ENCODE measurements around the gene RACK1. TPM values are rescaled to one million over a fixed set of nuclear protein-coding genes. Genes with fewer than 3 reads are reported as not detected.

RACK1 gene
- polyA plus RNA-seq, 1 experiment, result 8,520 TPM

- Histone ChIP-seq H3K27me3 (ENCODE audit: control insufficient read depth, insufficient read depth, low read length) (peaks cover under 1% of the 10 kb centered on the region; the same call in 1 of the 2 replicates), H3K4me3 (ENCODE audit: low read depth, low read length) (no peak overlapping the region), H3K36me3 (ENCODE audit: control insufficient read depth, insufficient read depth, low read length) (no peaks in the 10 kb centered on the region)
- POLR2A ChIA-PET, result no interaction called here
- TF ChIP-seq CTCF (IDR thresholded peaks at IDR 0.05; ENCODE audit: insufficient read depth, low read depth, low read length), result no peak
- no peak for DNase-seq (ENCODE audit: low read depth)
- CTCF ChIA-PET, result interaction anchor here (1.3 to 2.6 kb wide), 4 partner anchors 9 to 40 kb away, joined by 4 to 12 read pairs (median 4); no protein-coding TSS in a partner anchor
Observed at GRCh38 chr5:181207960-181208253, 35.8 kb downstream of the RACK1 start.

DNA sequence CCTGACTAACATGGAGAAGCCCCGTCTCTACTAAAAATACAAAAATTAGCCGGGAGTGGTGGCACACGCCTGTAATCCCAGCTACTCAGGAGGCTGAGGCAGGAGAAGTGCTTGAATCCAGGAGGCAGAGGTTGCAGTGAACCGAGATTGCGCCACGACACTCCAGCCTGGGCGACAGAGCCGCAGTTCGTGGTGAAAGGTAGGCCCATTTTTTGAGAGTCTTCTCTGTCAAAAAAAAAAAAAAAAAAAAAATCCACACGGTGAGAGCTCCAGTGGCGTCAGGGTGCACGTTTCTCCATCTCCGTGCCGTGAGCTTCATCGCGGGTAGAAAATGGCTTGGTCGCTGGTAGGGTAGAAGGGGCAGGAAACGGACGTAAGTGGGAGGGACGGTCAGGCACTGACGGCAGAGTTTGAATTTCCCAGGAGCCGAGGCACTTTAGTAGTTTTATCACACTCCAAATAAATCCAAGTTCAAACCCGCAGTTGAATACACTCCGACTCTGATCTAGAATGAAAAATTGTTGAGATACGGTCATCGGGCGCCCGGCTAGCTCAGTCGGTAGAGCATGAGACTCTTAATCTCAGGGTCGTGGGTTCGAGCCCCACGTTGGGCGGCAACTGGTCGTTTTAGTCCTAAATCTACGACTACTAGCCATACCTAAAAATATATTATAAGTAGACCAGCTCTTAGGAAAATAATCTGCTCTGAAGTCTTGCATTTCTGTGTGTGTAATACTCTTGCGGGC lies 36.3 kb downstream of the RACK1 start:
- Histone ChIP-seq H3K27me3 (ENCODE audit: control insufficient read depth, insufficient read depth, low read length) (no peaks in the 10 kb centered on the region), H3K4me3 (ENCODE audit: low read depth, low read length) (peak overlapping the region; percentile 55), H3K36me3 (ENCODE audit: control insufficient read depth, insufficient read depth, low read length) (no peaks in the 10 kb centered on the region)
- peak; percentile 74 for DNase-seq (ENCODE audit: low read depth)
- POLR2A ChIA-PET, result no interaction called here
- no peak for TF ChIP-seq CTCF (IDR thresholded peaks at IDR 0.05; ENCODE audit: insufficient read depth, low read depth, low read length)
- CTCF ChIA-PET, result interaction anchor here (0.6 to 2.6 kb wide), 9 partner anchors 10 to 52 kb away, joined by 3 to 12 read pairs (median 5); partner anchors contain the start of gene TRIM41

DNA sequence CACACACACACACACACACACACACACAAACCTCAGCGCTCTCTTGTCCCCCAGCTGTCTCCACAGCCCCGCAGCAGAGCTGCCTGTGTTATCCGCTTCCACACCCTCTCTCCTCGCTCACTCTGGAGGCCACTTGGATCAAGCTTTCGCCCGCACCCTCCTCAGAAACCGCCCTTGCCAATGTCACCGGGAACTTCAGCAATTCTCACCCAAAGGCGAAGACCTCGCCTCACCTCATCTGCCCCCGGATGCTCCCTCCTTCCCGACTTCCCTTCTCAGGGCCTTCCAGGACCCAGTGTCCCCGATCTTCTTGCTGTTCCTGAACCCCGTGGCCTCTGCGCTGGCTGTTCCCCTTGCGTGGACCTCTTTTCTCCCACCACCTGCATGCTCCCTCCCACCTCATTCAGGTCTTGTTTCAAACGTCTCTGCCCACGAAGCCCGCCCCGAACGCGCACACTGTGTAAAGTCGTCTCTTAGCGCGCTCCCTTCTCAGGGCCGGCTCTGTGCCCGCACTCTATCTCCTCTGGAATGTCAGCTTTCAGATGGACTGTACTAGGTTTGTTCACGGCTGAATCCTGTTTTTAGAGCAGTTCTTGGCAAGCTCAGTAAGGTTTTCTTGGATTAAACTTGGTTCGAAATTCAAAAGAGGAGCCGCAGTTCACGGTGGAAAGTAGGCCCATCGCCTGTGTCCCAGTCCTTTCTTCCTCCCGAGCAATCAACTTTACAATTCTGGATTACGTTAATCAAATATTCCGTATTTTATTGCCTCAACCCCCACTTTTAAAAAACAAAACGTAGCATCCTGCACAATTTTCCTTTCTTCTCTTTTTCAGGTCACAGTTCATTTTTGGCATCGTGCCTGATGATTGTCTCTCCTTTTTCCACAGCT lies 37.7 kb downstream of the RACK1 start:
- no peak overlapping the region; the same call in 1 of the 2 replicates for H3K4me3 ChIP-seq (ENCODE audit: low read depth, low read length)
- H3K27me3 ChIP-seq (ENCODE audit: control insufficient read depth, insufficient read depth, low read length), result no peaks in the 10 kb centered on the region
- no peaks in the 10 kb centered on the region for H3K36me3 ChIP-seq (ENCODE audit: control insufficient read depth, insufficient read depth, low read length)
- ChIA-PET CTCF (interaction anchor here (0.9 to 2.6 kb wide), 7 partner anchors 12 to 46 kb away, joined by 4 to 12 read pairs (median 5); partner anchors contain the start of gene TRIM41), POLR2A (no interaction called here)
- DNase-seq (ENCODE audit: low read depth), result no peak
- no peak for TF ChIP-seq CTCF (IDR thresholded peaks at IDR 0.05; ENCODE audit: insufficient read depth, low read depth, low read length)

DNA sequence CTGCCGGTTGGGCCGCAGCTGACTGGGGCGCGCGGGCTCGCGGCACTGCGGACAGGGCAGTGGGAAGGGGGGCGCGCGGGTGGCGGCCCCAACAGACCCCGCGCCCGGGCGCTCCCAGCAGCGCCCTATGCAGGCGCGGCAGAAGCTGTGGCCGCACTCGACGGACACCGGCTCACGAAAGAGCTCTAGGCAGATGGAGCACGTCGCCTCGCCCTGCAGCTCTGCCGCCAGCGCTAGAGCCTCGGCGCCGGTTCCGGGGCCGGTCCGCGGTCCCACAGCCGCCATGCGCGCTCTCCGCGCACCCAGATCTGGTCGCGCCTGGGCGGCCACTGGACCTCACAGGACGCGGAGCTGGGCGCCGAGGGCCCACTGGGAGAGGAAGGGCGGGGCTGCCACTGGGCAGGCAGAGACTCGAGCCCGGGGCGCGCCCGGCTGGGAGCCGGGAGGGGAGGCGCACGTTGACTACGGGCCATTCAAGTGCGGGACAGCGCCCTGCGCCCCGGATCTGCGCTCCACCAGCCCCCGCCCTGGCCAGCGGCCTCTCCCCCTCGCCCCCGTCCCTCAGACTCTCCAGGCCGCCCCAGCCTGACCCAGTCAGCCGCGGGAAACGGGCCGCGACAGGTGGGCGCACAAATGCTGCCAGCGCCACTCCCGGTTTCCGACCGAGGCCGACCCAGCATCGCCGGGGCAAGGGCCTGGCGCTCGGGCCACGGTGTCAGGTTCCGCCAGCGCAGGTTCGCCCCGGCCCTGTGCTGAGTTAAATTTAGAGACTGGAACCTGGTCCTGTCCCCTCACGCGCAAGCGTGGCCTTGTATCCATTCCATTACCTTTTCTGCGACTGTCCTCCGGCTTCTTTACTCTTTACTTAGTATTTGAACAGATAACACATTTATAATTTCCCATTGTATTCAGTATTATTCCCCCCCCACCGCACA lies 38.6 kb downstream of the RACK1 start, which contains the start of gene TRIM7:
Gene TRIM7, minus strand, starts transcription at position 371 of the 935 bp plus-strand sequence. Its CDS starts 86 bp downstream, at position 285.
- no peak for DNase-seq (ENCODE audit: low read depth)
- Histone ChIP-seq H3K4me3 (ENCODE audit: low read depth, low read length) (peak within 1 kb of the TSS; percentile 55), H3K36me3 (ENCODE audit: control insufficient read depth, insufficient read depth, low read length) (no peaks in the 10 kb centered on the region), H3K27me3 (ENCODE audit: control insufficient read depth, insufficient read depth, low read length) (no peaks in the 10 kb centered on the region)
- no peak for TF ChIP-seq CTCF (IDR thresholded peaks at IDR 0.05; ENCODE audit: insufficient read depth, low read depth, low read length)
- ChIA-PET POLR2A (interaction anchor here (1.2 kb wide), 1 partner anchor 14 kb away, joined by 3 read pairs; no protein-coding TSS in a partner anchor), CTCF (interaction anchor here (1.7 to 2.6 kb wide), 2 partner anchors 12 to 15 kb away, joined by 4 to 12 read pairs; no protein-coding TSS in a partner anchor)
